DOHH2 (cell line): Measurements from ENCODE around the gene DNAJC4.

ENCODE experiments used
- H3F3A ChIP-seq: fragments of 200-600 bp; sonication (generic), shearing (Covaris generic); 2 replicates; pipeline ENCODE4 v1.6.0; 2016; ENCODE audit warnings: antibody characterized with exemption, mild to moderate bottlenecking; ENCODE audit not compliant: control insufficient read depth, insufficient read depth
- H3K27ac ChIP-seq: fragments of 200-600 bp; sonication (generic); 2 replicates; pipeline ENCODE4 v1.5.1; 2014; ENCODE audit warnings: low read depth, mild to moderate bottlenecking, low read length, moderate library complexity
- H3K27me3 ChIP-seq: fragments of 200-600 bp; sonication (generic); 2 replicates; pipeline ENCODE4 v1.6.1; 2014; ENCODE audit warnings: mild to moderate bottlenecking, low read length, mixed read lengths; ENCODE audit not compliant: control insufficient read depth
- H3K36me3 ChIP-seq: fragments of 200-600 bp; sonication (generic); 2 replicates; pipeline ENCODE4 v1.6.1; 2014; ENCODE audit warnings: mild to moderate bottlenecking, low read length, moderate library complexity, mixed read lengths; ENCODE audit not compliant: control insufficient read depth
- H3K4me1 ChIP-seq: fragments of 200-600 bp; sonication (generic); 2 replicates; pipeline ENCODE4 v1.6.1; 2014; ENCODE audit warnings: mild to moderate bottlenecking, low read length, mixed read lengths; ENCODE audit not compliant: control insufficient read depth
- H3K4me2 ChIP-seq: fragments of 200-600 bp; sonication (generic); 2 replicates; pipeline ENCODE4 v1.6.0; 2014; ENCODE audit warnings: mild to moderate bottlenecking, low read length, moderate library complexity
- H3K4me3 ChIP-seq: fragments of 200-600 bp; sonication (generic); 2 replicates; pipeline ENCODE4 v1.5.1; 2014; ENCODE audit warnings: mild to moderate bottlenecking, low read length, mixed read lengths
- H3K79me2 ChIP-seq: fragments of 200-600 bp; sonication (generic); 2 replicates; pipeline ENCODE4 v1.6.1; 2014; ENCODE audit warnings: mild to moderate bottlenecking, low read length, mixed read lengths; ENCODE audit not compliant: control insufficient read depth
- H3K9me2 ChIP-seq: fragments of 200-600 bp; sonication (generic); replicated peaks from 2 replicates; pipeline ENCODE4 v1.6.1; 2014; ENCODE audit warnings: mild to moderate bottlenecking, low read length, mixed read lengths; ENCODE audit not compliant: control insufficient read depth
- H3K9me3 ChIP-seq: fragments of 200-600 bp; sonication (generic); 2 replicates; pipeline ENCODE4 v1.6.1; 2014; ENCODE audit warnings: antibody characterized with exemption, low read length, mixed read lengths; ENCODE audit not compliant: control insufficient read depth, insufficient read depth
- H4K20me1 ChIP-seq: fragments of 200-600 bp; sonication (generic); 2 replicates; pipeline ENCODE4 v1.6.0; 2014; ENCODE audit warnings: low read depth, mild to moderate bottlenecking, antibody characterized with exemption, low read length, moderate library complexity; ENCODE audit not compliant: control insufficient read depth, insufficient read depth
- CTCF ChIP-seq: fragments of 200-600 bp; sonication (generic); IDR thresholded peaks from one replicate; pipeline ENCODE4 v1.5.1; 2014; ENCODE audit warnings: antibody characterized with exemption, mild to moderate bottlenecking, low read depth, low read length; ENCODE audit not compliant: poor library complexity, severe bottlenecking
- EZH2phosphoT487 ChIP-seq: fragments of 200-600 bp; sonication (generic); IDR thresholded peaks from 2 replicates; pipeline ENCODE4 v1.6.1; 2017; ENCODE audit warnings: borderline replicate concordance, mild to moderate bottlenecking, antibody characterized with exemption, low read length, moderate library complexity, mixed read lengths

Gene DNAJC4

GRCh38 chr11:64203421-64204079, 26.8 kb upstream of the DNAJC4 start:
- Histone ChIP-seq H3F3A (peaks cover 34% of the 10 kb centered on the region), H3K9me3 (no peaks in the 10 kb centered on the region), H3K4me3 (no peak overlapping the region), H3K36me3 (peaks cover 82% of the 10 kb centered on the region), H4K20me1 (no peaks in the 10 kb centered on the region; the same call in 1 of the 2 replicates), H3K27me3 (no peaks in the 10 kb centered on the region), H3K9me2 (no peaks in the 10 kb centered on the region), H3K27ac (peak overlapping the region; percentile 95; the same call in 1 of the 2 replicates), H3K79me2 (peaks cover 21% of the 10 kb centered on the region), H3K4me1 (peaks cover 59% of the 10 kb centered on the region), H3K4me2 (no peak overlapping the region)
- TF ChIP-seq CTCF (no peak), EZH2phosphoT487 (no peak)

DNA sequence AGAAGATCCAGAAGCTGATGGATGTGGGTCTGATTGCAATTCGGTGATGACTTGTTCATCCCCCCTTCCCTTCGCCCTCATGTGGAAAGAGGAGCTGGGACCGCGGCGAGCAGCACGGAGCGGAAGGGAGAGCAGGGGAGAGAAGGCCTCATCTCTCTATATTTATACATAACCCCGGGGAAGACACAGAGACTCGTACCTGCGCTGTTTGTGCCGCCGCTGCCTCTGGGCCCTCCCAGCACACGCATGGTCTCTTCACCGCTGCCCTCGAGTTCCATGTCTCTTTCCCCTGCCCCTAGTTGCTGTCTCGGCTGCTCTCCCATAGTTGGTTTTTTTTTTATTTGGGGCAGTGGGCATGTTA, 26.3 kb upstream of the DNAJC4 start:
- TF ChIP-seq EZH2phosphoT487 (no peak), CTCF (no peak)
- Histone ChIP-seq H3K27ac (peak overlapping the region; percentile 95), H3K9me3 (no peaks in the 10 kb centered on the region), H3K4me2 (peak overlapping the region; percentile 77), H3F3A (peaks cover 34% of the 10 kb centered on the region), H3K27me3 (no peaks in the 10 kb centered on the region), H4K20me1 (no peaks in the 10 kb centered on the region; the same call in 1 of the 2 replicates), H3K4me1 (peaks cover 64% of the 10 kb centered on the region), H3K36me3 (peaks cover 82% of the 10 kb centered on the region), H3K79me2 (peaks cover 26% of the 10 kb centered on the region), H3K4me3 (no peak overlapping the region), H3K9me2 (no peaks in the 10 kb centered on the region)

- Histone ChIP-seq H3K79me2 (peaks cover 30% of the 10 kb centered on the region), H3K4me2 (peak overlapping the region; percentile 77), H3K27ac (peak overlapping the region; percentile 95), H3K4me3 (no peak overlapping the region), H3K36me3 (peaks cover 87% of the 10 kb centered on the region), H4K20me1 (no peaks in the 10 kb centered on the region; the same call in 1 of the 2 replicates), H3K9me2 (no peaks in the 10 kb centered on the region), H3F3A (peaks cover 34% of the 10 kb centered on the region), H3K27me3 (no peaks in the 10 kb centered on the region), H3K9me3 (no peaks in the 10 kb centered on the region), H3K4me1 (peaks cover 68% of the 10 kb centered on the region)
- peak; percentile 83 for TF ChIP-seq CTCF
- no peak for TF ChIP-seq EZH2phosphoT487
These were observed 25.8 kb upstream of the DNAJC4 start for GRCh38 chr11:64204464-64204989.
